Measurements from ENCODE around the gene WWTR1.

DNA sequence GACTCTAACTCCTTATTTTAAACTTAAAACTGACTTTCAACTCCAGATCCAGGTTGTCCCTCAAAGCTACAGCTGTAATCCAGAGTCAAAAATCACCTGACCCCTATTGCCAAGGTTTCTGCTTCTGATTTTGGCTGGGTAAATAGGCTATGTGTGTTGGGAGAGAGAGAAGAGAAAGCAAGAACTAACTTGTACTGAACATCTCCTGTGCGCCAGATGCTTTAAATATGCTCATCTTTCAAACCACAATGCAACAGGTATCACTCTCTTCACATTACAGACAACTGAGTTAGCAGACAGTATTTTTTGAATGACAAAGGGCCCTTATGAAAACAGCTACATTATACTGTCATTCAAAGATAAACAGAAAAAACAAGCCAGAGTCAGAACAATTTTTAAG is 7.0 kb downstream of the WWTR1 start:
- TF ChIP-seq, protein P1, sequence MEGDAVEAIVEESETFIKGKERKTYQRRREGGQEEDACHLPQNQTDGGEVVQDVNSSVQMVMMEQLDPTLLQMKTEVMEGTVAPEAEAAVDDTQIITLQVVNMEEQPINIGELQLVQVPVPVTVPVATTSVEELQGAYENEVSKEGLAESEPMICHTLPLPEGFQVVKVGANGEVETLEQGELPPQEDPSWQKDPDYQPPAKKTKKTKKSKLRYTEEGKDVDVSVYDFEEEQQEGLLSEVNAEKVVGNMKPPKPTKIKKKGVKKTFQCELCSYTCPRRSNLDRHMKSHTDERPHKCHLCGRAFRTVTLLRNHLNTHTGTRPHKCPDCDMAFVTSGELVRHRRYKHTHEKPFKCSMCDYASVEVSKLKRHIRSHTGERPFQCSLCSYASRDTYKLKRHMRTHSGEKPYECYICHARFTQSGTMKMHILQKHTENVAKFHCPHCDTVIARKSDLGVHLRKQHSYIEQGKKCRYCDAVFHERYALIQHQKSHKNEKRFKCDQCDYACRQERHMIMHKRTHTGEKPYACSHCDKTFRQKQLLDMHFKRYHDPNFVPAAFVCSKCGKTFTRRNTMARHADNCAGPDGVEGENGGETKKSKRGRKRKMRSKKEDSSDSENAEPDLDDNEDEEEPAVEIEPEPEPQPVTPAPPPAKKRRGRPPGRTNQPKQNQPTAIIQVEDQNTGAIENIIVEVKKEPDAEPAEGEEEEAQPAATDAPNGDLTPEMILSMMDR (IDR thresholded peaks at IDR 0.05), result no peak
- no peak for TF ChIP-seq POLR2A (IDR thresholded peaks at IDR 0.05)

All from uterus (tissue), 2 donors.